Mesenchymal stem cell (in vitro differentiated cells and primary cell): Measurements from ENCODE around the gene CLTCL1.
"Not testable (repeated sequence)": the region's sequence is repeated elsewhere in the genome, so short reads cannot be mapped to it uniquely, and the experiment has no call there.

Experiments used
- DNase-seq: peaks from one replicate; pipeline ENCODE4 v3.0.0-alpha.2; 2013
- H2AFZ ChIP-seq: one replicate; pipeline ENCODE4 v1.6.1; 2013; ENCODE audit warnings: low read depth, mild to moderate bottlenecking, control low read depth, inconsistent platforms, low read length, moderate library complexity
- H2AK5ac ChIP-seq: 2 replicates; pipeline ENCODE4 v1.6.1; 2013; ENCODE audit warnings: low read length, moderate library complexity, mild to moderate bottlenecking, inconsistent platforms; ENCODE audit not compliant: severe bottlenecking
- H2BK120ac ChIP-seq: one replicate; pipeline ENCODE4 v1.6.1; 2013; ENCODE audit warnings: low read depth, mild to moderate bottlenecking, inconsistent platforms, low read length, moderate library complexity
- H2BK12ac ChIP-seq, 2 experiments: one replicate each; pipeline ENCODE4 v1.6.1; 2013; ENCODE audit warnings: inconsistent platforms in 2 of 2, low read length in 2 of 2, mild to moderate bottlenecking in 2 of 2, moderate library complexity in 2 of 2, control low read depth in 1 of 2
- H2BK15ac ChIP-seq: one replicate; pipeline ENCODE4 v1.6.1; 2013; ENCODE audit warnings: mild to moderate bottlenecking, low read depth, inconsistent platforms; ENCODE audit not compliant: poor library complexity, severe bottlenecking
- H2BK5ac ChIP-seq: 2 replicates; pipeline ENCODE4 v1.6.1; 2013; ENCODE audit warnings: low read depth, mild to moderate bottlenecking, low read length, control low read depth, inconsistent platforms; ENCODE audit not compliant: poor library complexity, severe bottlenecking
- H3K14ac ChIP-seq, 2 experiments: one replicate each; pipeline ENCODE4 v1.6.1; 2013; ENCODE audit warnings: inconsistent platforms in 2 of 2, low read length in 2 of 2, control low read depth in 1 of 2, mild to moderate bottlenecking in 1 of 2, moderate library complexity in 1 of 2
- H3K18ac ChIP-seq, 2 experiments: one replicate each; pipeline ENCODE4 v1.6.1; 2013; ENCODE audit warnings: inconsistent platforms in 2 of 2, low read length in 2 of 2, control low read depth in 1 of 2, low read depth in 1 of 2, mild to moderate bottlenecking in 1 of 2
- H3K23ac ChIP-seq, 2 experiments: one replicate each; pipeline ENCODE4 v1.6.1; 2013; ENCODE audit warnings: inconsistent platforms in 2 of 2, low read length in 2 of 2, mild to moderate bottlenecking in 2 of 2, moderate library complexity in 2 of 2, control low read depth in 1 of 2
- H3K27ac ChIP-seq: 2 replicates; pipeline ENCODE4 v1.5.1; 2013; ENCODE audit warnings: mild to moderate bottlenecking, moderate library complexity, low read length, control low read depth, inconsistent platforms; ENCODE audit not compliant: poor library complexity, severe bottlenecking
- H3K27me3 ChIP-seq, 2 experiments: 2 replicates each; pipeline versions ENCODE4 v1.6.1 to v1.7.0; 2013; ENCODE audit warnings: low read length in 2 of 2, mild to moderate bottlenecking in 2 of 2, moderate library complexity in 2 of 2, control low read depth in 1 of 2, inconsistent platforms in 1 of 2; ENCODE audit not compliant: control insufficient read depth in 1 of 2, insufficient read depth in 1 of 2
- H3K36me3 ChIP-seq, 2 experiments: 2 replicates each; pipeline versions ENCODE4 v1.6.1 to v1.7.0; 2013; ENCODE audit warnings: low read length in 2 of 2, control low read depth in 1 of 2, inconsistent platforms in 1 of 2, low read depth in 1 of 2, mild to moderate bottlenecking in 1 of 2; ENCODE audit not compliant: insufficient read depth in 2 of 2, control insufficient read depth in 1 of 2
- H3K4ac ChIP-seq, 2 experiments: one replicate each; pipeline ENCODE4 v1.6.1; 2013; ENCODE audit warnings: inconsistent platforms in 2 of 2, low read length in 2 of 2, mild to moderate bottlenecking in 2 of 2, moderate library complexity in 2 of 2, control low read depth in 1 of 2, low read depth in 1 of 2
- H3K4me1 ChIP-seq: 2 replicates; pipeline ENCODE4 v1.6.1; 2013; ENCODE audit warnings: low read depth, low read length, control low read depth; ENCODE audit not compliant: control insufficient read depth, insufficient read depth
- H3K4me2 ChIP-seq: 2 replicates; pipeline ENCODE4 v1.6.1; 2013; ENCODE audit warnings: low read length, mild to moderate bottlenecking, inconsistent platforms; ENCODE audit not compliant: poor library complexity, severe bottlenecking
- H3K4me3 ChIP-seq, 2 experiments: 2 replicates each; pipeline versions ENCODE4 v1.5.1 to v1.7.0; 2013; ENCODE audit warnings: low read length in 2 of 2, mild to moderate bottlenecking in 2 of 2, control low read depth in 1 of 2, low read depth in 1 of 2; ENCODE audit not compliant: insufficient read depth in 1 of 2
- H3K79me1 ChIP-seq: replicated peaks from 2 replicates; pipeline ENCODE4 v1.6.1; 2013; ENCODE audit warnings: mild to moderate bottlenecking, control low read depth, low read length, inconsistent platforms; ENCODE audit not compliant: poor library complexity, severe bottlenecking
- H3K9ac ChIP-seq: 2 replicates; pipeline ENCODE4 v1.7.0; 2013; ENCODE audit warnings: mild to moderate bottlenecking, low read length, moderate library complexity
- H3K9me3 ChIP-seq: 2 replicates; pipeline ENCODE4 v1.7.0; 2013; ENCODE audit warnings: mild to moderate bottlenecking, low read length; ENCODE audit not compliant: control insufficient read depth
- H4K8ac ChIP-seq: one replicate; pipeline ENCODE4 v1.6.1; 2013; ENCODE audit warnings: inconsistent platforms, mild to moderate bottlenecking, low read length, moderate library complexity
- H4K91ac ChIP-seq: one replicate; pipeline ENCODE4 v1.6.1; 2013; ENCODE audit warnings: mild to moderate bottlenecking, low read length, inconsistent platforms
- WGBS: methylation state at CpG from one replicate; pipeline ENCODE4 v1.1.7; 2013; ENCODE audit warnings: mixed read lengths; 5-methylcytosine and 5-hydroxymethylcytosine counted together

The CLTCL1 gene

GRCh38 chr22:19166421-19166820 lies 125.1 kb downstream of the CLTCL1 start:
- no peak overlapping the region for H3K23ac ChIP-seq
- H2BK120ac ChIP-seq = no peak overlapping the region
- H2BK5ac ChIP-seq = no peak overlapping the region
- H3K27me3 ChIP-seq = peaks cover 45 to 49% of the 10 kb centered on the region in 2 experiments
- H3K4me2 ChIP-seq = no peak overlapping the region
- H4K8ac ChIP-seq = no peak overlapping the region
- H3K9ac ChIP-seq = no peak overlapping the region
- H3K4ac ChIP-seq = no peak overlapping the region
- H2BK12ac ChIP-seq = no peak overlapping the region
- no peak overlapping the region for H2AK5ac ChIP-seq
- no peak overlapping the region for H2AFZ ChIP-seq
- 86% methylated on average over 8 of the region's 8 CpGs for WGBS
- no peaks in the 10 kb centered on the region for H3K79me1 ChIP-seq
- no peak overlapping the region for H4K91ac ChIP-seq
- H3K14ac ChIP-seq = no peak overlapping the region
- H3K36me3 ChIP-seq = no peaks in the 10 kb centered on the region
- H3K9me3 ChIP-seq = no peaks in the 10 kb centered on the region
- H3K4me1 ChIP-seq = peaks cover 15% of the 10 kb centered on the region
- H2BK15ac ChIP-seq = no peak overlapping the region
- H3K18ac ChIP-seq = no peak overlapping the region
- no peak overlapping the region for H3K4me3 ChIP-seq
- DNase-seq = no peak
- no peak overlapping the region for H3K27ac ChIP-seq

GRCh38 chr22:19164425-19164824 lies 127.1 kb downstream of the CLTCL1 start:
- H3K9me3 ChIP-seq = no peaks in the 10 kb centered on the region
- WGBS = 92% methylated on average over 4 of the region's 6 CpGs
- no peak overlapping the region for H2BK120ac ChIP-seq
- no peak overlapping the region for H2AFZ ChIP-seq
- H3K36me3 ChIP-seq = no peaks in the 10 kb centered on the region
- H2BK12ac ChIP-seq = no peak overlapping the region
- H3K27me3 ChIP-seq = peaks cover 36 to 46% of the 10 kb centered on the region in 2 experiments
- no peaks in the 10 kb centered on the region for H3K79me1 ChIP-seq
- H2AK5ac ChIP-seq = no peak overlapping the region
- H3K9ac ChIP-seq = no peak overlapping the region
- no peak overlapping the region for H4K91ac ChIP-seq
- no peak overlapping the region for H3K18ac ChIP-seq
- no peak overlapping the region for H3K4me3 ChIP-seq
- H3K4me2 ChIP-seq = no peak overlapping the region
- H4K8ac ChIP-seq = no peak overlapping the region
- H2BK15ac ChIP-seq = no peak overlapping the region
- DNase-seq = no peak
- H3K14ac ChIP-seq = no peak overlapping the region
- no peak overlapping the region for H3K4ac ChIP-seq
- H3K23ac ChIP-seq = no peak overlapping the region
- H3K27ac ChIP-seq = no peak overlapping the region
- no peak overlapping the region for H2BK5ac ChIP-seq
- peaks cover 4% of the 10 kb centered on the region for H3K4me1 ChIP-seq

- not testable (repeated sequence) for H3K18ac ChIP-seq, H3K14ac ChIP-seq, H2BK15ac ChIP-seq, H3K4ac ChIP-seq, H3K9me3 ChIP-seq, DNase-seq, H3K23ac ChIP-seq, H2BK5ac ChIP-seq, H3K36me3 ChIP-seq, H3K27ac ChIP-seq, H2AK5ac ChIP-seq, H4K91ac ChIP-seq, H4K8ac ChIP-seq, H3K79me1 ChIP-seq, H2BK120ac ChIP-seq, H2AFZ ChIP-seq, H3K4me2 ChIP-seq, H3K9ac ChIP-seq, H2BK12ac ChIP-seq, H3K4me1 ChIP-seq, H3K4me3 ChIP-seq
- peaks cover 18 to 29% of the 10 kb centered on the region in 2 experiments for H3K27me3 ChIP-seq
- WGBS = 81% methylated on average over 11 of the region's 11 CpGs
Observed at GRCh38 chr22:19158649-19159048, 132.9 kb downstream of the CLTCL1 start.

GRCh38 chr22:19156109-19156508 lies 135.4 kb downstream of the CLTCL1 start:
- not testable (repeated sequence) for H2AK5ac ChIP-seq, H3K18ac ChIP-seq, H3K4me3 ChIP-seq, H2BK12ac ChIP-seq, H3K23ac ChIP-seq, H3K14ac ChIP-seq, H4K91ac ChIP-seq, H3K4ac ChIP-seq, H2BK120ac ChIP-seq, H3K4me2 ChIP-seq, H3K36me3 ChIP-seq, H2BK5ac ChIP-seq, H3K4me1 ChIP-seq, H2AFZ ChIP-seq, H3K79me1 ChIP-seq, DNase-seq, H4K8ac ChIP-seq, H3K27ac ChIP-seq, H3K9ac ChIP-seq
- Histone ChIP-seq H3K27me3 (peaks cover 31 to 35% of the 10 kb centered on the region in 2 experiments), H3K9me3 (peaks cover 14% of the 10 kb centered on the region), H2BK15ac (peak overlapping the region; percentile 23)
- WGBS = 82% methylated on average over 9 of the region's 9 CpGs
